ENCODE results near the gene VAV3. TPM values are rescaled to one million over a fixed set of nuclear protein-coding genes. Genes with fewer than 3 reads are reported as not detected.

VAV3 gene
- total RNA-seq, 1 experiment from 2014 or later = 3.8 TPM

DNA sequence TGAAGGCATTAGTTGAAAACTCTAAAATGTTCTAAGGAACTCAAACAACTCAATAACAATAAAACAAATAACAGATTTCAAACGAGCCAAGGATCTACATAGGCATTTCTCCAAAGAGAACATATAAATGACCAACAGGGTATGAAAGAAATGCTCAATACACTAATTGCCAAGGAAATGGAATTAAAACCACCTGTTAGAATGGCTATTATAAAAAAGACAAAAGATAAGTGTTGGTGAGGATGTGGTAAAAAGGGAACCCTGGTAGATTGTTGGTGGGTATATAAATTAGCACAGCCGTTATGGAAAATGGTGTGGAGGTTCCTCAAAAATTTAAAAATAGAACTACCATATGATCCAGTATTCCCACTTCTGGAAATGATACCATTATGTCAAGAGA is 9.1 kb upstream of the VAV3 start:
- DNase-seq (ENCODE audit: low read depth) = no peak

DNA sequence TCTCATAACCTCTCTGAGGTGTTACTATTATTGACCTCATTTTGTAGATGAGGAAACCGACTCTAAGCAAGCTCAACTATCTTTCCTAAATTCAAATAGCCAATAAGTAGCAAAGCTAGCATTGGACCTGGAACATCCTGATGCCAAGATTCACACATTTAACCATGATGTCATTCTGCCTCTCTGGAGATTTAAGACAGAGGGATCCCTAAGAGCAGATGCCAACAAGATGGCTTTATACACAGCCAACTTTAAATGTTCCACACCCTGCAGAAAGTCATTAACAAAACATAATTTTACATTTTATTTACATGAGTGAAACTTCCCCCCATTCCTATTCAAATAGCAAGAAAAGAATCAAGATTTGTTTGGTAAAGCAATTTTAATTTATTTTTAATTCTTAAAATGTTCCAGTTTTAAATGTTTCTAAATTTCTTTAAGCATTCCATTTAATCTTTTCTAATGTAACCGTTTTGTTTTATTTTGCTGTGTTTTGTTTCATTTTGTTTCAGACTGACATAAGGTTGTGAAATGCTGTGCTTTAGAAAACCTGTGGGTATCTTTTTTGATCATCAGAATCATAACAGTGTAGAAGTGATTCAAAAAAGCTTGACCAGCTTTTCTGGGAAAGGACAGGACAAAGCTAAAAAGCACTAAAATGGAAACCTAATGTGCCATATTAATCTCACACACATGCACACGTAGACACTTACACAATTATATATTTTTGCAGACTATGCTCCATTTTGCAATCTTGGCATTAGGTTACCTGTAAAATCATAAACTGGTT is 7.6 kb upstream of the VAV3 start:
- no peak for DNase-seq (ENCODE audit: low read depth)

DNA sequence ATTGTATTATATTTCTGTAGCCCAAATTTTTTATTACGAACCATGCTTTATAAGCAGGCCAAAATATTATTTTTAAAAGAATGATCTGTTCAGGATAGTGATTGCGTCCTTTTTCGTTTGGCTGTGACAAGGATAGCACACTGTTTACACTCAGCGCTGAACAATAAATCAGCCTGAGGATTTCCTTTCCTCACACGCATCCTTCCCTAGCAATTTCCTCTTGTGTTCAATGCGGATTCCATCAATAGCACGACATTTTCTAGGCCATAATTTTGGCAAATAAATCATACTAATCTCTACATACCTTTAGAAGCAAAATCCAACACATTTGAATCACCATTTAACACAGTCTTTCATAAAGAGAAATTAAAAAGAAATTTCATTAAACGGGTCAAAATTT is 1.6 kb upstream of the VAV3 start:
- no peak for DNase-seq (ENCODE audit: low read depth)

DNA sequence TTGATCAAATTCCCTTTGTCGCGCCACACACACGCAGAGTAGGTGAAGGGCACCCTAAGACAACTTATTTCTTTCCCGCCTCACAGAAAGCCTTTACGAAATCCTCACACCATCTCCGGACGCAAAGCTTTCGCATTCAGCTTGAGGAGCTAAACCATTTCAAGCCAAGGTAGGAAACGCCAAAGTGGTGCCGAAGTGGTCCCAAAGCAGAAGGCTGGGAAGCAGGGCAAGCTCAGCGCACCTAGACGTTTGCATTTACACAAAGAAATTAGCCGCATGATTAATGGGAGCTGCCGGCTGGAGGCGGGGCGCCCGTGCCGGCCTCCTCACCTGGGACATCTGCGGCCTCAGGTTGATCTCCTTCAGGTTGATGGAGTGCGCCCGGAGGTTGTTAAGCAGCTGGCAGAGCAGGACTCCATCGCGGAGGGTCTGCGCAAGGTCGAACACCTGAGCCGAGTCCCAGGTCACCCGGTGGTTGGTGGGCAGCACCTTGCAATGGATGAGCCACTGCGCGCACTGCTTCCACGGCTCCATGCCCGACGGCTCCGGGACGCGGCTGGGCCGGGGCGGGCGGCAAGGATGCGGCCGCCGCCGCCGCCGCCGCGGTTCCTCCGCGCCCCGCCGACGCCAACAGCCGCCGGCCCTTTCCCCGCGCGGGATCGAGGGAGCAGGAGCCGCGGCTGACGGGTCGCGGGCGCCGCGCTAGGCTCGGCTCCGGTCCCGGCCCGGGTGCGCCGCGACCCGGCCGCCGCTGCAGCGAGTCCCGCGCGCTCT is 457 bp downstream of the VAV3 start:
- peak; percentile 54 for DNase-seq (ENCODE audit: low read depth)

DNA sequence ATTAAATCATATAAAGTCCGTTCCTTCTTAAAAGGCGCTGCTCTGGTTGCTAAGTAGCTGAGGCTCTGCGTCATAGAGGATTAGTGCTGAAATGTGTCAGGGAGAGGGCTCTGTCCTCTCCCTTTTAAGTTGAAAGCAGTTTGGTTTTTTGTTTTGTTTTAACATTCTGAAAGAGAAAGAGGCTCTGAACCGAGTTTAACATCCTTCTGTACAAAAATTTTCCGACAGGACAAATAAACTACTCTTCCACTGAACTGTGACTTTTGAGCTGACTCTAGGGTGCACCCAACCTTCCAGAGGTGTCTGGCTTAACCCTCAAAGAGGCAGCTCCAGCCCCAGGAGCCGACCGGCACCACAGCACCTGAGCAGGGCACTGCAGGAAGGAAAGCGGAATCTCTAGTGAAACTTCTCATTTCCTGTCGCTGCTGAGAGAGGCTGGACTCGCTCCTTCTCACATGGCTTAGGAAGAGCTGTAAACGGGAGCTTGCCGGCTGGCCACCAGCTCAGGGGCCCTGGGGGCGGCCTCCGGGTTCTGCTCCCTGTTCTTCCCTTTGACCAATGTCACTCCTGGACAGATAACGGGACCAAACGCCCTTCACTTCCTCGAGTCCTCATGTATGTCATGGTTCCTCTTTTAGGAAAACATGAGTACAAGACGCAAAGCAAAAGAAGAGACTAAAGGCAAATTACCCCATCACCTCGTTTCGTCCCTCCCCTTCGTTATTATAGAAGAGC is 1.2 kb downstream of the VAV3 start:
- DNase-seq (ENCODE audit: low read depth) = peak; percentile 68

DNA sequence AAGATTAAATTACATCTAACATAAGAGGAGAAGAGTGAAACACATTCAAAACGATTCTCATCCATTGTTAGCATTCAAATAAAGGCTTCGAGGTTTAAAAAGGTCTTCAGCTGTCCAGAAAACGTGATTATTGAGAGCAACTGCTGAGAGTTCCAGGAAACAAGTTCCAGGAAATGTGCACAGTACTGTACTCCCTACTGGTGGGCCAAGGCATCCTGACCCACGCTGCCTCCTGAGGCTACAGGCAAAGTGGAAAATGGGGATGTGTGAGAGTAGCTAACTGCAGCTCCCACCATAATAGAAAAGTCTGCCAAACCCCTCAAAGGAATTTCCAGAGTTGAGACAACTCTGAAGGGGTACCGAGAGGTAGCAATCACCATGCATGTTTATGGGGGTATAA is 2.0 kb downstream of the VAV3 start:
- DNase-seq (ENCODE audit: low read depth) = peak; percentile 21

DNA sequence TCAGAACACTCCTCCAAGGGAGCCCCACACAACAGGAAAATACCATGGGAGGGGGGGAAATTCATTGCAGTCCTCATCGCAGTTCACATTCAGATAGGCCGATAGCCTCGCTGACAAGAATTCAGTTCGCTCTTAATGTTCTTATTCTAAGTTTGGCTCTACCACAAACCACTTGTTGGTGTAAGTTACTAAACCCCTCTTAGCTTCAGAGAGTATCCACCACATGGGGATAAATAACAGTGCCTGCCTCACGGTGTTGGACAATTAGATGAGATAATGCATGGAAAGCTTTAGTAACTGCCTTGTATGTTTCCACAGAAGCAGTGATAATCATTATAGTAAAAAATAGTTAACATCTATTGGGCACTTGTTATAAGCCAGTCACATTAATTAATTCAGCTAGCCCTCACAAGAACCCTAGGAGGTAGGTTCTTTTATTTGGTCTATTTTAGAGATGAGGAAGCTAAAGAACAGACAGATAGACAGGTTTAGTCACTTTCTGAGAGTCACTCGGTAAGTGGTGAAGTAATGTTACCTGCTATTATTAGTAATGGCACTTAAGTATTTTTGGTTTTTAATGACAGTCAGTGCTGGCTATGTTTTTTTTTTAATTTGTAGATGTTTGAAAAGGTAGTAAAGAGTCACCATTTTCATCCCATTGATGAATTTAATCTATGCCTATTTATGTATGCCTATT is 10.1 kb downstream of the VAV3 start:
- DNase-seq (ENCODE audit: low read depth) = no peak

DNA sequence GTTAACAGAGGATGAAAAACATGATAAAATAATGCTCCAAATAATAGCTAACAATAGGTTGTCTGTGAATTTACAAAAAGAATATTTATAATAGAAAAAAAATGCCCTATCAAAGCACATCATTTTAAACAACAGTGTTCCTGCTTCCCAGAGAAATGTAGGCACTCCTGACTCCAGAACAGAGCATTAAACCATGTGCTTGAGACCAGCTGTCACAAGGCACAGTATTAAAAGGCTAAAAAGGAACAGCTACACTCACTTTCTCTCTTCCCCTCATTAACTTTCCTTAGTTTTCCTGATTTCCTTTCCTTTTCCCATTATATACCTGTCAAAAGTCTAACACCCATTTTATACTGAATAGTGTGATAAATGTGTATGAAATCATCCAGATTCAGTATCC is 10.9 kb downstream of the VAV3 start:
- DNase-seq (ENCODE audit: low read depth) = no peak

DNA sequence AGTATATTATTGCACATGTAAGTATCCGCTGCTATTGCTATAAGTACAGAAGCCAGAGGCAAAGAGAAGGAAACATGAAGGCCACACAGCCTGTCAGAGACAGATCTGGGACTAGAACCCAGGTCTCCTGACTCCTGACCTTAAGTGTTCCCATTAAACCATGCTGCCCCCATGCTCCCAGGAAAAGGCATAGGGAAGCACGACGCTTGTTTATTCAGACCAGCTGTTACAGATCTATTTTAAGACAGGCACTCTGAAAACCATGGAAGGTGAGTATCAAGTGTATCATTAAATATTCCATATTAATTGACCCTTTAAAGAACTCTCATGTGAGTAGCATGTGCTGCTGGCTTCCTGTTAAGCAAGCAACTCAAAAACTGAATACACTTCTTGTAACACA is 11.4 kb downstream of the VAV3 start:
- DNase-seq (ENCODE audit: low read depth) = no peak

DNA sequence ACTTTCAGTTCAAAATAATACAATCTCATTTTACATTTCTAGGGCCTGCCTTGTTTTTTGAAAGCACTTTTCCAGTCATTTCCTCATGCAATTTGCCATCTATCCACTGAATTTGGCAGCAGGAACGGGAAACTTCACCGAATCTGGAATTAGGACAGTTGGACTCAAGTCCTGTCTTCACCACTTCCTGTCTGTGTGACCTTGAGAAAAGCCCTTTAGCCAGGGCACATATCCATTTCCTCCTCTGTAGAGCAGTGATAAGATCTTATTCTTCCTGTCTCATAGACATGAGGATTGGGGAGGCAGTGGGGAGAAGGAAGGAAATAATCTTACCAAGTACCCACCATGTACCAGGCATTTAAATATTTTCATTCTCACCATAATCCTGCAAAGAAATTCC is 12.0 kb downstream of the VAV3 start:
- peak; percentile 42 for DNase-seq (ENCODE audit: low read depth)

DNA sequence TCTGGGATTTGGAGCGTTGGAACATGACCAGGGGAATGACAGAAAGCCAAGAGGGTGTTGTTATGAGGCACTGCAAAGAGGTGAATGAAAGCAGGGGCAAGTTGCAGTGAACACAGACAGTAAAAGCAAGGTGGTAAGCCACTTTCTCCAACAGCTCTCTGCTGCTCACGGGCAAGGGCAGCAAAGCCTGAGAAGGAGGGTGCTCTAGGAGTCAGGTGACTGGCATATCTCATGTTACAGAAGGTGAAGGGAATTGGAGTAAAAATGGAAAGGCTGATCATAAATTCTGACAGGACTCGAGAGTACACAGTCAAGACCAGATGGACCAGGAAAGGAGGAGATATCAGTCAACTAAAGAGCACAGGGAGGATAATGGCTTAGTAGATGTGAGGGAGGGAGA is 14.5 kb downstream of the VAV3 start:
- no peak for DNase-seq (ENCODE audit: low read depth)

DNA sequence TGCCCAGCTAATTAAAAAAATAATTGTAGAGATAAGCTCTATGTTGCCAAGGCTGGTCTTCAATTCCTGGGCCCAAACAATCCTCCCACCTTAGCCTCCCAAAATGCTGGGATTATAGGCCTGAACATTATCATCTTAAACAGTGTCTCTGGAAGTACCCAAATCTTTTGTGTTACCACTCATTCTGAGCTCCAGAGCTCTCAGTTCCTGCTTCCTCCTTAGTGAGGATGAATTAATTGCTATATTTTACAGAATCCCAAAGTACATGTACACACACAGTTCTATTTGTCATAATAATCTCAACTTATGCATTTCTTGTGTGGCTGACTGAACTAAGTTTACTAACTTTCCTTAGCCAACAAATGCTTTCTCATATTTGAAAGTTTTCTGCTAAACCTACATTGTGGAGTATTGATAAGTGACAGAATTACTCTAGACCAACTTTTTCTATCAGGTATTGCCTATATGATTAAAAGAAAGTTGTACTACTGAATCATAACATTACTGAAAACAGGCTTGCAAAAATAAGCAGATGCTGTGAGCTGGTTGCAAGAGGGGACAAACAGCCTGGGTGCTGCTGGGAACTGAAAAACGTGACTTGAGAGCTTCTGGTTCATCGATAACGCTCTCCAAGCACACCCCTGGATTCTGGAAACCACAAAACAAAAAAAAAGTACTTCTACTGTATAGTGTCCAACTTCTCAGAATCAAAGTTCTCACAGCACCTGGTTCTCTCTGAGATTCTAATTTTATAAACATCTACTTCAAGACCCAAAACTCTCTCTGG is 15.3 kb downstream of the VAV3 start:
- no peak for DNase-seq (ENCODE audit: low read depth)

DNA sequence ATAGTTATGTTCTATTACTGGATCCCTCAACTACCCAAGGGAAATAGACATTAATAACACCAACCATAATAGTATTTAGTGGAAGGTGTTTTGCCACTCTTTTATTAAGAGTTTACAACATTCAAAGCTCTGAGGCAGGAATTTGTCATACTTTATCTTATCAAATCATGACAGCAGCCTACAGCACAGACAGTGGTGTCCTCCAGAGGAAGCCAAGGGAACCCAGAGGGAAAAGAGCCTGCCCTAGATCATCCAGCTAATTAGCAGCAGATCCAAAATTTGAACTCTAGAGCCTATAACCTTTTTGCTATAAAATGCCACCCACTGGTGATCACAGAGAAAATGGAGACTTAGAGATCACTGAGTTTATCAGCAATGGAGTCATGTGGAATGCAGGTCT is 18.2 kb downstream of the VAV3 start:
- DNase-seq (ENCODE audit: low read depth) = no peak

DNA sequence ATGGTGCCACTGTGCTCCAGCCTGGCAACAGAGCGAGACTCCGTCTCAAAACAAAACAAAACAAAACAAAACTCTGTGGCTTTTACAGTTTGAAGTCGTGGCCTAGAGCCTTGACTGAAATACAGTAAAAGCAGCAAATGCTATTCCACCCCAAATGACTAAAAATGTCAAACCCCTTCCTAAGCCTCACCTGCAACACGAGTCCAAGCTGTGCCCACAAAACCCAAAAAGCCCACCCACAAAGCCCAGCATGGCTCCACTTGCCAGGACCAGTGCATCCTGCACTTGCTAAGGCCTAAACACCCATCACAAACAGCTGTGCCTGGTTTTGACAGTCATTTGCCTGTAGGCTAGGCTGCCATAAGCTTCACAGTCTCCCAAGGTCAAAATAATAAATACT is 21.3 kb downstream of the VAV3 start:
- no peak for DNase-seq (ENCODE audit: low read depth)

DNA sequence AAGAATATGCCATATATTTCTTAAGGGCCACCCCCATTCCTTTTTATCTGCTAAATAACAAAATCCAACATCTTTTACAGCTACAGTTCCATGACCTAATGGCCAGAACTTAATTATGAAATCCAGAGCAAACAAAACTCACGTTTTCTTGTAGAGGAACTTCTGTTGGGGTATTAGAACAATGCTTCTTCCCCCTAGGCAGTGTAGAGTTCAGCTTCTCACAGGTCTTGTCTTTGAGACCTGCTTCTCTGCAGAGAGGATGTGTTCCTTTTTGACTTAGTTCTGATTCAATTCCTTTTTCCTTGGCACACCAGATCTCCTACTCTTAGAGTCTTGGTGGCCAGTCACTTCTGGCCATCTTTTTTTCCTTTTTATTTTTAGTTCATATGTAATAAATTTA is 22.2 kb downstream of the VAV3 start:
- DNase-seq (ENCODE audit: low read depth) = no peak

DNA sequence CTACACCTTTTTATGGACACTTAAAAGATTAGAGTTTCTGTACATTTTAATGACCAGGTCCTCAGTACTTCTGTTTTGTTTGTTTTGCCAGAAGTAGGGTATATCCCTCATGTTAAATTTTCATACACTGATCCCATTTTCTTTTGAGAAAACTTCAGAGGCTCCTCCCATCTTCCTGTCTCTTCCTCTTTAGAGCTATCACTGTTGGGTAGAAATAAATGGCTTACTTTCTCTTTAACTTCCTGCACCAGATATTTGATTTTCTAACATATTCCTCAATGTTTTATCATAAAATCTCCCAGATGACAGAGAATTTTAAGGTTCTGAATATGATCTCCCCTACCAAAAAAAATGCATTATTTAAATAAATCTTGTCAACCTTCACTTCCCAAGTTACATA is 23.4 kb downstream of the VAV3 start:
- DNase-seq (ENCODE audit: low read depth) = no peak

DNA sequence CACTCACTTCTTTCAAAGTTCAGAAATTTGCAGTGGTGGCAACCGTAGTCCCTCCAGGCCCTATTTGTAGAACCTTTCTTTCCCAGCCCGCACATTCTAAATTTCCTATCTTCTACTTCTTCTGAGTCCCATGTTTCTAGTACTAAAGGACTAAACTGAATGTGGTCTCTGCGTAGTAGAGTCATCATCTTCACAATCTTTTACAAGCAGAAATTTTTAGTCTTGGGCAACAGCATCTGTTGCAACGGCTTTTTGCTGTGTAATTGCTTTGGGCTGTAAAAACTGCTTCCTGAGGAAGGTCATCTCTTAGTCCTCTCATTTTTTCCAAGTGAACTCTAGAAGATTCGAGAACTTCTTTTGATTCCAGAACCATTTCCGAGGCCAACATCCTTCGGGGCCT is 23.9 kb downstream of the VAV3 start:
- no peak for DNase-seq (ENCODE audit: low read depth)

DNA sequence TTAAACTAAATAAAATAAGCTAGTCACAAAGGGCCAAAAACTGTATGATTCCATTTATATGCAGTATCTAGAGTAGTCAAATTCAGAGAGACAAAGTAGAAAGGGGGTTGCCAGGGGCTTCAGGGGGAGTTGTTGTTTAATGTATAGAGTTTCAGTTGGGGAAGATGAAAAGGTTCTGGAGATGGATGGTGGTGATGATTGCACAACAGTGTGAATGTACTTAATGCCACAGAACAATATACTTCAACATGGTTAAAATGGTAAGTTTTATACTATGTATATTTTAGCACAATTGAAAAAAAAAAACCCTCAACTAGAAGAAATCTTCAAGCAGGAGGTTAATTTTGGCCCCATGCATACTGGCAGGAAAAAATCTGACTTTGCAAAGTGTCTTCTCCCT is 24.3 kb downstream of the VAV3 start:
- no peak for DNase-seq (ENCODE audit: low read depth)

DNA sequence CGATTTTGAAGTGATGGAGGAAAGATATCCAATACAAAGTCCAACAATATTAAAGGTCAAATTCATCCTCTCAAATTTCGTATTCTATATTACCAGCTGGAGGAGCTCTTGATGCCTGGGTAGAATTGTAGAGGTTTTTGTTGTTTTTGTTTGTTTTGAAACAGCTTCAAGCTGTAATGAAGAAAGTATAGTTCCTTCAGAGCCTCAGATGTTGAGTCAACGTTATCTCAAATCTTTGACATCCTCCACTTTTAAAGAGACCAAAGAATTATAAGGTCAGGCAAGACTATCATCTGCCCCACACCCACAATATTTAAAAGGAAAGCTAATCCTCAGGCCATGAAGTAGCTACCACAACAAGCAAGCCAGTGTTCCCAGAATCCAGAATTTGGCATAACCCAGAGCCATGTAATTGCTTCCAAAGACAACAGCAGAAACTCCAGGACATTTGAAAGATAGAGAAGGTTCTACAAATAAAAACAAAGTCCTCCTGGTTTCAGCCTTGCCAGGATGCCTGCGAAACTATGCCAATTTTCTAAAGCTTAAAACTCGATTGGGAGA is 24.9 kb downstream of the VAV3 start:
- no peak for DNase-seq (ENCODE audit: low read depth)

DNA sequence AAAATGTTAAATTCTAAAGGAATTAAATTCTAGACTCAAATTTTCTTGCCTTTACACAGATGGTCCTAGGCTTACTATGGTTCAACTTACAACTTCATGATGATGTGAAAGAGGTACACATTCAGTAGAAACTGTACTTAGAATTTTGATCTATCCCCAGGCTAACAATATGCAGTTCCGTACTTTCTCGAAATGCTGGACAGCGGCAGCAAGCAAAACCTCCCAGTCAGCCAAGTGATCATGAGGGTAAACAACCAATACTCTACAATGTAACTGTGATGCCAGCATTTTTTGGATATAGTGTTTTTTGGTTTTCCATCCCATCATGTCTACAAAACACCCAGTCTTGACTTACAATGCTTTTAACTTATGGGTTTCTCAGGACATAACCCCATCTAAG is 25.7 kb downstream of the VAV3 start:
- no peak for DNase-seq (ENCODE audit: low read depth)
